ENCODE measurements around the gene USP40. TPM values are rescaled to one million over a fixed set of nuclear protein-coding genes. Genes with fewer than 3 reads are reported as not detected.

USP40 gene
- total RNA-seq, 1 experiment from 2014 or later = 127 TPM

- POLR2A ChIA-PET (ENCODE audit: unreplicated experiment) = interaction anchor here (0.6 kb wide), 1 partner anchor 415 kb away, joined by 4 read pairs; no protein-coding TSS in a partner anchor
- no peaks in the 10 kb centered on the region for H4K20me1 ChIP-seq (ENCODE audit: insufficient read depth)
- H3K4me3 ChIP-seq = no peak overlapping the region
- CTCF ChIA-PET = no interaction called here
- no peaks in the 10 kb centered on the region for H3K4me1 ChIP-seq (replicated peaks; ENCODE audit: insufficient read depth)
- no peaks in the 10 kb centered on the region for H3K79me2 ChIP-seq (ENCODE audit: low read depth)
- no peaks in the 10 kb centered on the region for H3K9me2 ChIP-seq (ENCODE audit: insufficient read depth)
- TF ChIP-seq EZH2 (IDR thresholded peaks at IDR 0.05; ENCODE audit: low read depth) (no peak), CTCF (conservative IDR thresholded peaks at IDR 0.05) (no peak)
- no peak overlapping the region for H2AFZ ChIP-seq
- no peak for DNase-seq
- H3K36me3 ChIP-seq (ENCODE audit: low read depth) = peaks cover 20% of the 10 kb centered on the region
- no peaks in the 10 kb centered on the region for H3F3A ChIP-seq (ENCODE audit: insufficient read depth, low read depth)
- no peak overlapping the region for H3K4me2 ChIP-seq
- intact Hi-C loops (cut with micrococcal nuclease; ENCODE audit: unreplicated experiment) = no loop called here
- no peaks in the 10 kb centered on the region for H3K27me3 ChIP-seq (ENCODE audit: insufficient read depth, low read depth)
- BruUV-seq (replicated peaks) = no TSS peak
- no peaks in the 10 kb centered on the region for H3K9me3 ChIP-seq (ENCODE audit: insufficient read depth, low read depth)
- H3K27ac ChIP-seq = no peak overlapping the region
Observed at GRCh38 chr2:233464056-233464455, 102.5 kb downstream of the USP40 start.

GRCh38 chr2:233463586-233463985, 103.0 kb downstream of the USP40 start:
- intact Hi-C loops (cut with micrococcal nuclease; ENCODE audit: unreplicated experiment) = no loop called here
- no peak overlapping the region for H3K4me2 ChIP-seq
- no peaks in the 10 kb centered on the region for H3K79me2 ChIP-seq (ENCODE audit: low read depth)
- no peaks in the 10 kb centered on the region for H4K20me1 ChIP-seq (ENCODE audit: insufficient read depth)
- no TSS peak for BruUV-seq (replicated peaks)
- TF ChIP-seq EZH2 (IDR thresholded peaks at IDR 0.05; ENCODE audit: low read depth) (no peak), CTCF (conservative IDR thresholded peaks at IDR 0.05) (no peak)
- no peaks in the 10 kb centered on the region for H3F3A ChIP-seq (ENCODE audit: insufficient read depth, low read depth)
- H3K4me1 ChIP-seq (replicated peaks; ENCODE audit: insufficient read depth) = no peaks in the 10 kb centered on the region
- ChIA-PET POLR2A (ENCODE audit: unreplicated experiment) (no interaction called here), CTCF (no interaction called here)
- H3K4me3 ChIP-seq = no peak overlapping the region
- H3K27me3 ChIP-seq (ENCODE audit: insufficient read depth, low read depth) = no peaks in the 10 kb centered on the region
- H3K9me3 ChIP-seq (ENCODE audit: insufficient read depth, low read depth) = no peaks in the 10 kb centered on the region
- H3K9me2 ChIP-seq (ENCODE audit: insufficient read depth) = no peaks in the 10 kb centered on the region
- H3K27ac ChIP-seq = no peak overlapping the region
- no peak overlapping the region for H2AFZ ChIP-seq
- peaks cover 16% of the 10 kb centered on the region for H3K36me3 ChIP-seq (ENCODE audit: low read depth)
- no peak for DNase-seq

- POLR2A ChIA-PET (ENCODE audit: unreplicated experiment) = interaction anchor here (0.6 kb wide), 1 partner anchor 228 kb away, joined by 3 read pairs; no protein-coding TSS in a partner anchor
- intact Hi-C loops (cut with micrococcal nuclease; ENCODE audit: unreplicated experiment) = no loop called here
- Histone ChIP-seq H2AFZ (no peak overlapping the region), H3F3A (ENCODE audit: insufficient read depth, low read depth) (no peaks in the 10 kb centered on the region), H3K27me3 (ENCODE audit: insufficient read depth, low read depth) (no peaks in the 10 kb centered on the region), H3K9me3 (ENCODE audit: insufficient read depth, low read depth) (no peaks in the 10 kb centered on the region), H3K27ac (no peak overlapping the region), H3K9me2 (ENCODE audit: insufficient read depth) (no peaks in the 10 kb centered on the region), H3K4me1 (replicated peaks; ENCODE audit: insufficient read depth) (no peaks in the 10 kb centered on the region), H3K36me3 (ENCODE audit: low read depth) (peaks cover 11% of the 10 kb centered on the region; the same call in 1 of the 2 replicates), H3K4me3 (no peak overlapping the region), H3K4me2 (no peak overlapping the region), H4K20me1 (ENCODE audit: insufficient read depth) (no peaks in the 10 kb centered on the region), H3K79me2 (ENCODE audit: low read depth) (no peaks in the 10 kb centered on the region)
- CTCF ChIA-PET = no interaction called here
- BruUV-seq (replicated peaks) = no TSS peak
- no peak for TF ChIP-seq CTCF (conservative IDR thresholded peaks at IDR 0.05)
- no peak for TF ChIP-seq EZH2 (IDR thresholded peaks at IDR 0.05; ENCODE audit: low read depth)
- no peak for DNase-seq
Observed at GRCh38 chr2:233462826-233463470, 103.6 kb downstream of the USP40 start.

Data from PC-9 (cell line).